ENCODE measurements around the gene SLC37A1.

SLC37A1 gene

DNA sequence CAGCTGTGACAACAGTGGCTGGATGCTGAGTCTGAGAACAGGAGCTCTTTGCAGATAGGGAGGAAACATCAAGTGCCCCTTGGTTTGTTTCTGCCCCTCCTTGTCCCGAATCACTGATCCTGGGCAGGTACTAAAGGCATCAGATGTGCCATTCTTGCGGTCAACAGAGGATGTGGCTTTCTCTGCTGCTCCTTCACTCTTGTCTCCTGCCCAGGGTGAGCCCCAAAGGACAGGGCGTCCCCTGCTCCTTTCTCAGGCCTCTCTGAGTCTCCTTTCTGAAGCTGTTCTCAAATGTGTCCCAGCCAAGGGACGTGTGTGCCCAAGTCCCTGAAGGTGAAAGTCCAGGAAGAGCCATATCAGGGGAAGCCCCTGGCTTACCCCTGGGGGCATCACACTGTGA lies 31.7 kb downstream of the SLC37A1 start:
- no peaks in the 10 kb centered on the region for H3K9me3 ChIP-seq (ENCODE audit: severe bottlenecking)
- TF ChIP-seq, protein P1, sequence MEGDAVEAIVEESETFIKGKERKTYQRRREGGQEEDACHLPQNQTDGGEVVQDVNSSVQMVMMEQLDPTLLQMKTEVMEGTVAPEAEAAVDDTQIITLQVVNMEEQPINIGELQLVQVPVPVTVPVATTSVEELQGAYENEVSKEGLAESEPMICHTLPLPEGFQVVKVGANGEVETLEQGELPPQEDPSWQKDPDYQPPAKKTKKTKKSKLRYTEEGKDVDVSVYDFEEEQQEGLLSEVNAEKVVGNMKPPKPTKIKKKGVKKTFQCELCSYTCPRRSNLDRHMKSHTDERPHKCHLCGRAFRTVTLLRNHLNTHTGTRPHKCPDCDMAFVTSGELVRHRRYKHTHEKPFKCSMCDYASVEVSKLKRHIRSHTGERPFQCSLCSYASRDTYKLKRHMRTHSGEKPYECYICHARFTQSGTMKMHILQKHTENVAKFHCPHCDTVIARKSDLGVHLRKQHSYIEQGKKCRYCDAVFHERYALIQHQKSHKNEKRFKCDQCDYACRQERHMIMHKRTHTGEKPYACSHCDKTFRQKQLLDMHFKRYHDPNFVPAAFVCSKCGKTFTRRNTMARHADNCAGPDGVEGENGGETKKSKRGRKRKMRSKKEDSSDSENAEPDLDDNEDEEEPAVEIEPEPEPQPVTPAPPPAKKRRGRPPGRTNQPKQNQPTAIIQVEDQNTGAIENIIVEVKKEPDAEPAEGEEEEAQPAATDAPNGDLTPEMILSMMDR (IDR thresholded peaks at IDR 0.05; ENCODE audit: low read depth, low read length) = no peak
- H3K4me3 ChIP-seq (ENCODE audit: low read depth, low read length) = no peak overlapping the region
- H3K27me3 ChIP-seq (ENCODE audit: insufficient read depth, low read depth, severe bottlenecking) = no peaks in the 10 kb centered on the region
- no peak overlapping the region for H3K27ac ChIP-seq
- no peak for DNase-seq
- no peaks in the 10 kb centered on the region for H3K36me3 ChIP-seq

DNA sequence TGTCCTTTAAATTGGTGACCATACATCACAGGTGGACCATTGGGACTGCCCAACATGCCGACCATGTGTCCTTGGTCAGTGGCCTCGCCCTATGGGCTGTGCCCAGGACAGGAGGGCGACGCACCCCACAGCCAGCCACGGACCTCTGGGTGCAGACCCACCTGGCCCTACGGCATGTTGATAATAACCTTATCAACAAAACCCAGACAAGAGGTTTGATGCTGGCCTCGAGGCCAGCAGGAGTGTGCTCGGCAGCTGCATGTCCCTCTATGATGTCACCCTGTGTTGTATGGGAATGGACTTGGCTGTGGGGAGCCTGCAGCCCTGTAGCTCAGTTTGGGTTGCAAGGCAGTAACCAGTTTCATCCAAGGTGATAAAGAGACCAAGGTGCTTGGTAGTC lies 32.1 kb downstream of the SLC37A1 start:
- Histone ChIP-seq H3K9me3 (ENCODE audit: severe bottlenecking) (no peaks in the 10 kb centered on the region), H3K4me3 (ENCODE audit: low read depth, low read length) (no peak overlapping the region), H3K36me3 (no peaks in the 10 kb centered on the region), H3K27me3 (ENCODE audit: insufficient read depth, low read depth, severe bottlenecking) (no peaks in the 10 kb centered on the region), H3K27ac (no peak overlapping the region)
- TF ChIP-seq, protein P1 (IDR thresholded peaks at IDR 0.05; ENCODE audit: low read depth, low read length) = no peak
- no peak for DNase-seq

DNA sequence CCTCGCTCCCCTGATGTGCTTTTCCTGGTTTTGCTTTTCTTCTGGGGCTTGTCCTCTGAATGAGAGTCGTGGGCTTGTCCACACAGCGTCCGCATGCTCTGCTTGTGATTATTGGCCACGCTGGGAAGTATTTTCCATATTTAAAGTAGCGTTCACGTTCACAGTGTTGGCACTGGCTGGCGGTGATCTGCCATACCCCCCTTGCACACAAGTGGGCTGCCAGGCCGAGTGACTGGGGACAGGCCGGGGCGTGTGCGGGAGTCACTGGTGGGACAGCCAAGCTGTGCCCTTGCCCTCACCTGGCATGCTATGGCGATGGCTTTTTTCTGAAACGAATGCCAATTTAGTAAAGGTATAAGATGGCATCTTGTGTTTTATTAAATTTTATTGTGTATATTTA lies 32.8 kb downstream of the SLC37A1 start:
- no peaks in the 10 kb centered on the region for H3K27me3 ChIP-seq (ENCODE audit: insufficient read depth, low read depth, severe bottlenecking)
- TF ChIP-seq, protein P1 (IDR thresholded peaks at IDR 0.05; ENCODE audit: low read depth, low read length) = no peak
- no peak overlapping the region for H3K27ac ChIP-seq
- H3K4me3 ChIP-seq (ENCODE audit: low read depth, low read length) = no peak overlapping the region
- H3K36me3 ChIP-seq = no peaks in the 10 kb centered on the region
- no peak for DNase-seq
- H3K9me3 ChIP-seq (ENCODE audit: severe bottlenecking) = no peaks in the 10 kb centered on the region

DNA sequence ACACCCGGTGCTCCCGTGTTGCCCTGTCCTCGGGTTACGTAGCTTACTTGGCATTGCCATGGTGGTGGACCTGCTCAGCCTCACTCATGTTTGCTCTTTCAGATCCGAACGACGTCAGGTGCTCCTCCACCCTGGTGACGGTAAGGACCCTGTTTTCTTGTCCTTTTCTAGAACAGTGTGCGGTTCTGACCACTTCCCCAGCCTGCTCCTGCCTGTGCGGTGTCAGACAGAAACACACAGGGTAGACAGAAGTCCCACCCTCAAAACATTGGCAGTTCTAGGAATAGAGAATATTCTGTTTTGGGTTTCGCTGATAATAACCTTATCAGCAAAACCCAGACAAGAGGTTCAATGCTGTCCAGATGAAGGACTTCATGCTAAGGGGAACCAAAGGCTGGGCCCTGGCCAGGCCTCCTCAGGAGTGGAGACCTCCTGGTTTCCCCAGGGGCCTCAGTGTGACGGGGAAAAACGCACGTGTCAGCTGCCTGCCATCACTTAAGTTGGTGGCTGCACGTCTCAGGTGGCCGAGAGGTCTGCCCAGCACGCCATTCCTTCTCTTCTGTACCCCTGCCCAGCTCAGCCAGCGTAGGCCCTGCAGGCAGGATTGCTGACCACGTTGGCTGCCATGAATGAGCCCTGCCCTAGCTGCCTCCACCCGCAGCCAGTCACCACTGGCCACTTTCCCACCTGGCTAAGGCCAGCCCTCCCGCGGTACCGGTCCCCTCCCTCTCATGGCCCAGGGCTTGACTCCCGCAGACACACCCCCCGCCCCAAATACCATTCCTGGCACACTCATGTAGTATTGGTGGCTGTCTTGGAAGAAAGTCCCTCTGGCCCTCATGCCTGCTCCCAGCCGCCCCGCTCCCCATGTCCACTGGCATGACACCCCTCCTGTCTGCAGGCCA lies 33.6 kb downstream of the SLC37A1 start:
- TF ChIP-seq, protein P1 (IDR thresholded peaks at IDR 0.05; ENCODE audit: low read depth, low read length) = no peak
- Histone ChIP-seq H3K27ac (no peak overlapping the region), H3K27me3 (ENCODE audit: insufficient read depth, low read depth, severe bottlenecking) (no peaks in the 10 kb centered on the region), H3K36me3 (no peaks in the 10 kb centered on the region), H3K9me3 (ENCODE audit: severe bottlenecking) (no peaks in the 10 kb centered on the region), H3K4me3 (ENCODE audit: low read depth, low read length) (no peak overlapping the region)
- DNase-seq = no peak

DNA sequence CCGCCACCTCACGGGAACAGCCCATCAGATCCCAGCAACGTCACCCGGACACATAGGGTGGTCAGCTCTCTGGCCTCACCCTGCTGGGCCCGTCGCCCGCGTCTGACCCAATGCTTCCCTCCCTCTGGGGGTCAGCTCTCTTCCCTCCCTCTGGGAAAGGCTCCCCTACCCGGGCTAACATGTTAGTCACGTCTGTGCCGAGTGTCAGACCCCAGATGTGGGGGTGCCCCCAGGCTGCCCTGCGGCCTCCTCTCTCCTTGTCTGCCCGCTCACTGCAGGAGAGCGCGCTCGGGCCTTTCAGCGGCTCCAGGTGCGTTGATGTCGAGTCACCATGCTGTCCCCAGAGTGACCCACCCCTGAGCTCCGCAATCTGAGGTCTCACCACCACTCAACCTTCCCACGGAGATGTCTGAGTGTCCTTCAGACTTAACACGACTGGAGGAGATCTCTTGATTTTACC lies 34.3 kb downstream of the SLC37A1 start:
- Histone ChIP-seq H3K27ac (no peak overlapping the region), H3K36me3 (no peaks in the 10 kb centered on the region), H3K4me3 (ENCODE audit: low read depth, low read length) (no peak overlapping the region), H3K27me3 (ENCODE audit: insufficient read depth, low read depth, severe bottlenecking) (no peaks in the 10 kb centered on the region), H3K9me3 (ENCODE audit: severe bottlenecking) (no peaks in the 10 kb centered on the region)
- TF ChIP-seq, protein P1 (IDR thresholded peaks at IDR 0.05; ENCODE audit: low read depth, low read length) = no peak
- DNase-seq = no peak
